Stimulated activated CD8-positive, alpha-beta memory T cell treated with anti-CD3 and anti-CD28 coated beads, Interleukin-2, amount 100 ng/mL, for 48 hours (primary cell): ENCODE results near the gene GALNT17.
"Not testable (repeated sequence)": the region's sequence is repeated elsewhere in the genome, so short reads cannot be mapped to it uniquely, and the experiment has no call there.

ENCODE experiments used
- DNase-seq, 2 donors: peaks; one replicate each; pipeline ENCODE4 v3.0.0-alpha.2; 2020; ENCODE audit warnings: low read depth in 2 of 2

GALNT17 gene

DNA sequence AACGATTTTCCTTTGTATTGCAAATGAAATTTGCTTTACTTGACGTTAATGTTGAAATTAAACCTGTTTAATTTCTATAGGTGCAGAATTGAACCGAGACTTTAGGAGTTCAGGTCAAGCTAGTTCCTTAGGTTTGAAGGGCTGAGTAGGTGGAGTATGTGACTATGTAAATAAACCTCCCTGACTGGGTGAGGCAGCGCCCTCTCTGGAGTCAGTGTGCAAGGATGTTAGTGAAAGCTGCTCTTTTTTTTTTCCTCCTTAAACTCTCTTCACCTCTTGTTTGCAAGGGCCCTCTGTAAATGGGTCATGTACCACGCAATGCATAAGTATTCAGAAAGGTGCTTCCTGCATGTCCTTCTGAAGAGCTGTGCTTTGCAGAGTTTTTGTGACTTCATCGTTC lies 33.8 kb downstream of the GALNT17 start:
- DNase-seq = no peak

DNA sequence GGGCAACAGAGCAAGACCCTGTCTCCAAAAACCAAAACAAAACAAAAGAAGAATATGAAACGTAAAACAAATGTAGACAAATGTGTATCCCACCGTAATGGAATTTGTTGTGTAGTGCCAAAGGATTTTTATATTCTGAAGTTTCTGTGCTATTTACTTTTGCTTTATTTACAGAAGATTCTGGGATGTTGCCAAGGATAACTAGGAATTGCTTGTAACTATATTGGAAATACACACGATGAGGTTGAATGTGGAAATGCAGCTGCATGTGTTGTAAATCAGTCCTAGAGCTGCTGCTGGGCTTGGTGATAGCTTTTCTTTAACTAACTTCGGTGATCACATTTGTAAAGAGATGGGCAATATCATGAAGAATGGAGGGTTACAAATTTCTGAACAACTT lies 39.5 kb downstream of the GALNT17 start:
- no peak for DNase-seq

DNA sequence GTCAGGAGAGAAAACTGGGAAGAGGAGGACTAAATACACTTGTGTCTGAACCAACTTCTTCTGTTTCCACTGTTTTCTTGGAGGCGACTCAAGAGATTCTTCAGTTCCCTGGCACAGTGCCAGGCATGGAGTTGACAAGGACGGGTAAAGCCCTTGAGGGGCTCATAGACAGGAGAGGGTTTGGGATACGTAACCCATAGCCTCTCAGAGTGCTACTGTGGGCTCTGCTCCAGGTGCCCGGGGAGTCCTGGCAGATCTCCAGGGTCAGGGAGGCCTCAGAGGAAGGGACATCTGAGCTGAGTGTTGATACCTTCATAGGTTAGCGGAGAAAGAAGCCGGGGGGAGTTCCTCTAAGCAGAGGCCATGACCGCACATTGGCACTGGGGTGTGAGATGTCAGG lies 42.0 kb downstream of the GALNT17 start:
- no peak for DNase-seq

DNA sequence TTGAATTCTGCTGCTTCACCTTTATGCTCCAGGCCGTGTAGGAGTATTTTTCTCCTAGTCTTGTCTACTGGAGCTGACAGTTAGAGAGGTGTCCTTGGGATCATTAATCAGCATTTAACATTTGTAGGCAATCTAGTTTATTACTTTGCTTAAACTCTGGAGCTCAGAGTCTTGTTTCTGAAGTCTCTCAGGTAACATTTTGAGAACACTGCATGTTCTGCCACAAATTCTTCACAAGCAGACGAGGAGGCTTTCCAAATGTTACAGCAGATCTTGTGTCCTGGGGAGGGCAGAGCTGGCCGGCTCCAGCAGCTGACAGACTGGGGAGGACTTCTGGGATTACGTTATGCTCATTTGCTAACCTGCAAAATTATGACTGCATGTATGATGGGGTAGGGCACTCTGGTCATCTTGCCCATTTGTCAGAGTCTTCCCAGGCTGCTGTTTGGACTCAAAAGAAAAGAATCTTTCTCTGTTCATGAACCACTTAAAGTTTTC lies 50.5 kb downstream of the GALNT17 start:
- no peak for DNase-seq

DNA sequence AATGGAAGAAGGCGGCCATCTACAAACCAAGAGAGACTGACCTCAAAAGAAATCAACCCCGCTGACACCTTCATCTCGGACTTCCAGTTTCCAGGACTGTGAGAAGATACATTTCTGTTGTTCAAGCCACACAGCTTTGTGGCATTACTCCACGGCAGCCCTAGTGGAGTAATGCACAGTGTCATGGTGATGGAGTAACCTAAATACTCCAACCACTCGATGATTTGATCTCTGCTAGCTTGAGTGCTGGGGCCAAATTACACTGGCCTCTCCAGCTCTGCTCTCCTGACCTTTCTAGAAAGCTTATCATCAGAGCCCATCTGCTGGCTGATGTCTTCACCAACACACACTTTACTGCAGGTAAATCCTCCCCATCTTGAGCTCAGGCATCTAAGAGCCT lies 52.2 kb downstream of the GALNT17 start:
- no peak for DNase-seq

DNA sequence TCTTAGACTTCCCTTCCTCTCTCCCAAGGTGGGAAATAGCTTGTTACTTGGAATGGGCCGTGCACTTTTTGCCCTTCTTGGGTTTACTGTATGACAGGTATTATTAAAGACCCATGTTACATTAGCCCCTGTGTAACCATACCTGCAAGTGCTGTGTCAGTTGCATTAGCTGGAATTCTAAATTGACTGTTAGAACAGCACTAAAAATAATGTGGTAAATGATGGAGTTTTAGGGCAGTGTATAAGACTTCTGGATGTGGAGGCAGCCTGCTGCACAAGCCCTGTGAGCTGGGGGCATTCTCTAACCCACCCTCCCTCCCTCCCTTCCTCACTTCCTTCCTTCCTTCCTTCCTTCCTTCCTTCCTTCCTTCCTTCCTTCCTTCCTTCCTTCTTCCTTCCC lies 52.7 kb downstream of the GALNT17 start:
- DNase-seq = no peak

DNA sequence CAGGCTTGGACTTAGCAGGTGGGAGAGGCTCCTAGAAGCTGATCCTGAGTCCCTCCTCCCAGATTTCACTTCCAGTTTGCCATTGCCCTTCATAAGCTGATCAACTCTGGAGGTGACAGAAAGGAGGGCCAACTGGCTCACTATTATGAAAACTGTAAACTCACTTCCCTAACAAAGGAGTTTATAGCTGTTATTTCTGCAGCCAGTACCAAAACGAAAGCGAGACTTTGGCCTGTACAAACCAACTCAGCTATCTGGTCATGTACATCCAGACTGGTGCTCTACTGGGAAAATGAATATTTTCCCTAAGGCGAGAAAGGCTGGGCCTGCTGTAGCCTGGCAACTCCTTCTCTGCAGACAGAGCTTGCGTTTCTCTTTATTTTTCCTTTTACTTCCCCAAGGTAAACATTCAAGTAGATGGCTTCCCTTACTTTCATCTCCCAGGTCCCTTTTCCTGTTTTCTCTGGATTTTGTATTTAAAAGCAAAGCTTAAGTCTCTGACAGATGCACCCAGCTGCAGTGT lies 54.7 kb downstream of the GALNT17 start:
- DNase-seq = no peak

DNA sequence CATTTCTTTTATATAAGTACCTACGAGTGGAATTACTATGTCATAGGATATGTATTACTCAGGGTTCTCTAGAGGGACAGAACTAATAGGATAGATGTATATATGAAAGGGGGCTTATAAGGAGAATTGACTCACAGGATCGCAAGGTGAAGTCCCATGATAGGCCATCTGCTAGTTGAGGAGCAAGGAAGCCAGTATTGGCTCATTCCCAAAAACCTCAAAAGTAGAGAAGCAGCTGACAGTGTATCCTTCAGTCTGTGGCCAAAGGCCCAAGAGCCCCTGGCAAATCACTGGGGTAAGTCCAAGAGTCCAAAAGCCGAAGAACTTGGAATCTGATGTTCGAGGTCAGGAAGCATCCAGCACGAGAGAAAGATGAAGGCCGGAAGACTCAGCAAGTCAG lies 59.8 kb downstream of the GALNT17 start:
- DNase-seq = no peak

DNA sequence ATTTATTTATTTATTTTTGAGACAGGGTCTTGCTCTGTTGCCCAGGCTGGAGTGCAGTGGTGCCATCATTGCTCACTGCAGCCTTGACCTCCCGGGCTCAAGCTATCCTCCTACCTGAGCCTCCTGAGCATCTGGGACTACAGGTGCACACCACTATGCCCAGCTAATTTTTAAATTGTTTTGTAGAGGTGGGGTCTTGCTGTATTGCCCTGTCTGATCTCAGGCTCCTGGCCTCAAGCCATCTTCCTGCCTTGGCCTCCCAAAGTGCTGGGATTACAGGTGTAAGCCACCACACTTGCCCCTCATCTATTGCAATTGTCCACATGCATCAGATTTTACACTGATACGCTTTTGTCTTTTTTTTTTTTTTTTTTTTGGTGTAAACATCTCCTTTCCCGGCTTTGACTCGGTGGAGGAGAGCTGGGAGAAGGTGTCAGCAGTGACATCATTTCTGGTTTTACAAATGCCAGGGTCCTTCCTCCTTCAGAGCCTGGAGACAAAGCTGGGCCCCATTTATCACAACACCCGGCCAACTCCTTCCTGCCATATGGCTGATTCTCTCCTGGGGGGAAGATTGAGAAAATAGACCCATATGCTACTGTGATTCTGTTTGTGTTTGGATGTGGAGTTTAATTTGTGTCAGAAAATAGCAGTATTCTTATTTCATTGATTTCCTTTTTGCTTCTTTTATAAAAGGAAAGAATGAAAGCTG lies 61.3 kb downstream of the GALNT17 start:
- DNase-seq = no peak

DNA sequence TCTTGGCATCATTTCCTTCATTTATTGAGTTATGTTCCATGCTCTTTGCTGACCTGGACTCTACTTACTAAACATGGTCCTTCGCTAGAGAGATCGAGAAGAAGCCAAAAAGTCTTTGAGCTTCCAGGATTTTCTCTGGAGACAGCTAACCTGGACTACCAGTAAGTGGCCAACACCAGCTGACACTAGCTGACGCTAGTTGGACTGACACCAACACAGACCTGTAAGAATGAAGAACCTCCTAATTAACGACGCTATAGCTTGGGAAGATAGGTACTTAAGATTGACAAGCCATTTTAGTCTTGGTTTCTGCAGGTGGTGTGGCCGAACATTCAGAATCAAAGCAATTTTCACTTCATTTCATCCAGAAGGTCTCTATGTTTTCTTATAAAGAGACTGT lies 66.4 kb downstream of the GALNT17 start:
- no peak for DNase-seq

DNA sequence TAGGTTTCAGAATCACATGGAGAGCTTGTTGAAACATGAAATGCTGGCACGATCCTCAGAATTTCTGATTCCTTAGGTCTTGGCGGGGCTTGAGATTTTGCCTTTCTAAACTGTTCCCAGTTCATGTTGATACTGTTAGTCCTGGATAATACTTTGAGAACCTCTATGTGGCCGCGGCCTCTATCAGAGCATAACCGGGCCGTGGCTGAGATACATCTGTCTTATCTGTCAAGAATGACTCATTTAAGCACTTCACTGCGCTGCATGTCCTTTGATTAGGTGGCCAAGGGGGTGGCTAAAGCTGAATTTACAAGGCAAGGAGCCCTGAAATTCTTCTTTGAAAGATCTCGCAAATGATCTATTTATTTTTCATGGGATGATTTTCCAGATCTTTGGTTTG lies 66.9 kb downstream of the GALNT17 start:
- no peak for DNase-seq

DNA sequence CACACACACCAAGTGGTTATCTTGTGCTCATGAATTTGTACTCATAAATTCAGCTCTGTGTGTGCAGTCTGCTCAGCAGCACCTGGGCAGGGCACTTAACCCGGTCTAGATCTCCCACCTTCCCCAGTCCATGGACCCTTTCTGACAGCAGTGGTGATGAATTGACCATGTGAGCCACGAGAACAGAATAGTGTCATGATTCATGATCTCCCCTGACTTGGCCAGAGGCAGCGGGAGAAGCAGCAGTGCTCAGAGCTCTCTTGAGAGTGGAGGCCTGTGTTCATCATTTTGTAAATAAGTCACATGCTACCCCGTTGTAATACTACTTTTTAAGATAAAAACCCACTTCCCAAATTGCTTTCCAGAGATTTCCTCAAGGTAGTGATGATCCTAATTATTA lies 74.2 kb downstream of the GALNT17 start:
- DNase-seq = no peak

DNA sequence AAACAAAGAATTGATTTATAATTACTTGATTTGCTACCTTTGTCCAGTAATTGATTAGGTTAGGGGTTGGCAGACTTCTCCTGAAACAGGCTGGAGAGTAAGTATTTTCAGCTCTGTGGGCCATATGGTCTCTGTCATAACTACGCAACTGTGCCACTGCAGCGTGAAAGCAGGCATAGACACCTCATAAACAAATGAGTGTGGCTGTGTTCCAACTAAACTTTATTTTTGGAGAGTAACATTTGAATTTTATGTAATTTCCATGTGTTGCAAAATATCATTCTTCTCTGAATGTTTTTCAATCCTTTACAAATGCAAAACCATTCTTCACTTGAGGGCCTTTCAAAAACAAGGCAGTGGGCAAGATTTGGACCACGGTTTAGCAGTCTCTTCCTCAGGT lies 76.9 kb downstream of the GALNT17 start:
- DNase-seq = no peak

DNA sequence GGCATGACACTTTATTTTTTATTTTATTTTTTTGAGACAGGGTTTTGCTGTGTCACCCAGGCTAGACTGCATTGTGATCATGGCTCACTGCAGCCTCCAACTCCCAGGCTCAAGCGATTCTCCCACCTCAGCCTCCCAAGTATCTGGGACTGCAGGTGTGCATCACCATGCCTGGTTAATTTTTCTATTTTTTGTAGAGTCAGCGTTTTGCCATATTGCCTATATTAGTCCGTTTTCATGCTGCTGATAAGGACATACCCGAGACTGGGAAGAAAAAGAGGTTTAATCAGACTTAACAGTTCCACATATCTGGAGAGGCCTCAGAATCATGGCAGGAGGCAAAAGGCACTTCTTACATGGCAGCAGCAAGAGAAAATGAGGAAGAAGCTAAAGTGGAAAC lies 77.5 kb downstream of the GALNT17 start:
- DNase-seq = not testable (repeated sequence)

DNA sequence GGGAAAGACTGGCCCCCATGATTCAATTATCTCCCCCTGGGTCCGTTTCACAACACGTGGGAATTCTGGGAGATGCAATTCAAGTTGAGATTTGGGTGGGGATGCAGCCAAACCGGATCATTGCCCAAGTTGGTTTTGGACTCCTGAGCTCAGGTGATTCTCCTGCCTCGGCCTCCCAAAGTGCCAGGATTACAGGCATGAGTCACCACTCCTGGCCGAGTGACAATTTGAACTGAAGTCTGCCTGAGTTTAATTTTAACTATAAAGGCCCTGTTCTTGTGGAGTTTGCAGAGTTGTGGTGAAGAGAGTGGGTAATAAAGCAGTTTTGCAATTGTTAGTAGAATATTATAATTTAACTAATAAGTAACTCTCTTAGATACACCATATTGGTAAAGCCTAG lies 78.3 kb downstream of the GALNT17 start:
- no peak for DNase-seq

DNA sequence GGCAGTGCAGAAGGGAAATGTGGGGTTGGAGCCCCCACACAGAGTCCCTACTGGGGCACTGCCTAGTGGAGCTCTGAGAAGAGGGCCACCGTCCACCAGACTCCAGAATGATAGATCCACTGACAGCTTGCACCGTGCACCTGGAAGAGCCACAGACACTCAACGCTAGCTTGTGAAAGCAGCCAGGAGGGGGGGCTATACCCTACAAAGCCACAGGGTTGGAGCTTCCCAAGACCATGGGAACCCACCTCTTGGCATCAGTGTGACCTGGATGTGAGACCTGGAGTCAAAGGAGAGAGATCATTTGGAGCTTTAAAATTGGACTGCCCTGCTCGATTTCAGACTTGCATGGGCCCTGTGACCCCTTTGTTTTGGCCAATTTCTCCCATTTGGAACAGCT lies 80.5 kb downstream of the GALNT17 start:
- DNase-seq = not testable (repeated sequence)

DNA sequence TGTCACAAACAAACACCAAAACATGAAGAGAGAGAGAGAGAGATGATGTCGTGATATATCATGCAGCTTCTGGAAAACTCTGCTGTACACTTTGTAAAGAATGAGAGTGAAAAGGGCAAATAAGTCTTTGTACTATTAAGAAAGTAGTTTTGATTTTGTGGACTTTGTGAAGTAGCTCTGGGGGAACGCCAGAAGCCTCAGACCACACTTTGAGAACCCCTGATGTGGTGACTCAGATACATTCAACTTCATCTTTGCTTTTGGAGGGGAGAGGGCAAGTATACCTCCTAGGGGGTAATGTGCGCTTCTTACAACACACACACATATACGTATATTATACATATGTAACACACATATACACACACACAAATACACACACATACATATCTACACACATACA lies 84.3 kb downstream of the GALNT17 start:
- DNase-seq = no peak

DNA sequence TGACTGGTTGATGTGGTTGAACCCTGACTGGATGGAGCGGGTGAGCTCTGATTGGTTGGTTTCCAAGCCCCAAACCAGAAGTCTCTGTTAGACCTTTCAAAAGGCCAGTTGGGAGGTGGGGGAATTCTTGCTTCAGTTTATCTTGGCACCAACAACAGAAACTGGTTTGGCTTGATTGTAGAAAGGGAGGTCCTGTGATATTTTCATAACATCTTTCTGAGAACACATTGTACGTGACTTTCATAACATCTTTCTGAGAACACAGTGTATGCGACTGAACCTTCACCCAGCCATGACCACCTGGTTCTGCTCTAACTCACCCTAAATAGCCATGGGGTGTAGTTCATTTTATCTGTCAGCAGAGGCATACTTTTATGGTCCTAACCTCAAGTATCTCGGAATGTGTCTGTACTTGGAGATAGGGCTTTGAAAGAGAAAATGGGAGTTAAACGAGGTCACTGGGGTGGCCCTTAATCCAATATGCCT lies 88.3 kb downstream of the GALNT17 start:
- no peak for DNase-seq

DNA sequence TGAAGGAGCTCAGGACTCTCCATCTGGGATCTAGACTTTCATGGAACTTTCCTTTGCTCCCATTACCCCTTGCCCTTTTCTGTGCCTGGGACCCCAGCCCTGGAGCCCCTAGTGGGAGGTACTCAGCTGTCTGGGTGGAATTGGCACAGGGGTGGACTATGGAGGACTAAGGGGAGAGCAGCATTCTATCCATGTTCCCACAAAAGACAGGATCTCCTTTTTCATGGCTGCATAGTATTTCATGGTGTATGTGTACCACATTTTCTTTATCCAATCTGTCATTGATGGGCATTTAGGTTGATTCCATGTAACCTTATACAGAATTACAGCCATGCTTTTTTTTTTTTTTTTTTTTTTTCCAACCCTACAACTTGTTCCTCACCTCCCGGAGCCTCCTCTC lies 89.1 kb downstream of the GALNT17 start:
- DNase-seq = no peak

DNA sequence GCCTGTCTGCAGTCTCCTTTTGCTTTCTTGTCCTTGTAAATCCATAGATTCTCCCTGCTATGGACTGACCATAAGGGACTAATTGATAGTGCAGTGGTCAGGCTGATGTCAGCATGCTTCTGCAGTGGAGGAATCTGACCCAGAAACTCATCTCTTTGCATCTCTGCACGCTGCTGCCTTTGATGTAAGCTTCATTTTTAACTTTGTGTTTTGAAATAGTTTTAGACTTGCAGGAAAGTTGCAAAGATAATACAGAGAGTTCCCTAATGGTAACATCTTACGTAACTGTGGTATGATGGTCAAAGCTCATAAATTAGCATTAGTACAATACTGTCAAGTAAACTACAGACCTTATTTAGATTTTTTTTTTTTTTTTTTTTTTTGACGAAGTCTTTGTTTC lies 89.6 kb downstream of the GALNT17 start:
- no peak for DNase-seq

DNA sequence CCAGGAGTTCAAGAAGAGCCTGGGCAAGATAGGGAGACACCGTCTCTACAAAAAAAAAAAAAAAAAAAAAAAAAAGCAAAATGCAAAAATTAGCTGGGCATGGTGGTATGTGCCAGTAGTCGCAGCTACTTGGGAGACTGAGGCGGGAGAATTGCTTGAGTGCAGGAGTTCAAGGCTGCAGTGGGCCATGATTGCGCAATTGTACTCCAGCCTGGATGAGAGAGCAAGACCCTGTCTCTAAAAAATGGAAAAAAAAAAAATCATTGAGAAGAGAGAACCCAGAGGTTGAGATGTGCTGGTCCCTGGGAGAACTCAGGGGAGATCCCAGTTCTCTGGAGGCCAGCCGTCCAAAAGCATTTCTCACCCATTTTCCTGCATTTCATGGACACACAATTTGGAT lies 95.2 kb downstream of the GALNT17 start:
- DNase-seq = no peak

DNA sequence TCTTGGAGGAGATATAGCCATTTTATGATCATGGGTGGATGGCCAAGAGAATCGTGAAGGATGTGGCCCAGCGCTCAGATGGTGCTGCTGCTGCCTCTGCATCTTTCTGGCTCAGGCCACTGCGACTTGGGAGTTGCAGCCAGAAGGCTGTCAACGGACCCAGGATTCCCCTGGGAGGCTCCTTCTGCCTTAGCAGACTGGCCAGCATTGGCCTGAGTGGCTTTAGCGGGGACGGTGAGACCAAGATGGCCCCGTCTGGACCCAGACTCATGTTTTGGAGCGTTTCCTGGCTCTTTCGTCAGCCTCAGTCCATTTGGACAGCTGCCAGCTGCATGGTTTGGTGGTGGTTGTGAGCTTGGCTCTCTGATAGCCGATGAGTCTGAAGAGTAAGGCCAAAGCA lies 97.2 kb downstream of the GALNT17 start:
- DNase-seq = no peak

DNA sequence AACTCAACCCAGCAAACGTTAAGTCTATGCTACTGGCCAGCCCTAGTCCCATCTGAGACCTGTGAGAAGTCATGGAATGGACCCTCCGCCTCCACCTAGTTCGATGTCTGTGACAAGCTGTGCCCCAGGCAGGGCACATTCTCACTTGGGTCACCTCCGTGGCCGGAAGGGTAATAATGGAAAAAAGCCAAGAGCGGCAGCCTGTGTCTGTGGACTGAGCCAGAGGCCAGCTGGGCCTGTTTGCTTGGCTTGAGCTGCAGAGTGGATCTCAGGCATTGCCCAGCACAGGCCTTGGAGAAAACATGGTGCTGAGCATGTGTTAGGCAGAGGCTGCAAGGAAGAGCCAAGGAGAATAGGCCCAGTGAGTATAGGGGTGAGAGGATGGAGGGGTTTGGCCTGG lies 97.8 kb downstream of the GALNT17 start:
- DNase-seq = no peak

DNA sequence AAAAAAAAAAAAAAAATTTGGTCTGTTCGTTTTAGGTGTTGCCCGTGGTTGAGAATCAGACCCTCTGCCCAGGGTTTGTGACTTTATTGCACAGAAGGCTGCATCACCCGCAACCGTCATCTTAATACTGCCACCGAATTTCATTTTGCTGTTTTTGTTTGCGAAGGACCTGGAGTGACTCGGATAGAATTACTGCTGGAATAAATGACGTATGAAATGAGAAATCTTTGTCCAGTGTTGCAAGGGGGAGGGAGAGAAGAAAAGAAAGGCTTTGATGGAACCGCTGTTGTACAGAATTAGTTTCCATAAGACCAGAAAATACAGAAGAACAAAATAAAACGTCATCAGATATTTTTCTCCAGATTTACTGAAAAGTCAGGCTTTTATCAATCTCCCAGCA lies 103.3 kb downstream of the GALNT17 start:
- DNase-seq = no peak
